ENCODE results near the gene FHIT.

Gene FHIT

GRCh38 chr3:59831394-59831793 lies 1419.9 kb downstream of the FHIT start:
- H3K4me1 ChIP-seq (ENCODE audit: low read length), result no peaks in the 10 kb centered on the region
- no peak overlapping the region for H3K9ac ChIP-seq (ENCODE audit: low read length)
- H3K79me2 ChIP-seq (ENCODE audit: low read length), result no peaks in the 10 kb centered on the region
- no peaks in the 10 kb centered on the region for H3K36me3 ChIP-seq (replicated peaks; ENCODE audit: low read depth, low read length)
- no peak overlapping the region for H3K4me3 ChIP-seq (ENCODE audit: low read length)
- H3K27me3 ChIP-seq (ENCODE audit: low read depth, low read length), result peaks cover 37% of the 10 kb centered on the region
- H3K4me2 ChIP-seq (ENCODE audit: low read length), result no peak overlapping the region
- TF ChIP-seq, protein P1, sequence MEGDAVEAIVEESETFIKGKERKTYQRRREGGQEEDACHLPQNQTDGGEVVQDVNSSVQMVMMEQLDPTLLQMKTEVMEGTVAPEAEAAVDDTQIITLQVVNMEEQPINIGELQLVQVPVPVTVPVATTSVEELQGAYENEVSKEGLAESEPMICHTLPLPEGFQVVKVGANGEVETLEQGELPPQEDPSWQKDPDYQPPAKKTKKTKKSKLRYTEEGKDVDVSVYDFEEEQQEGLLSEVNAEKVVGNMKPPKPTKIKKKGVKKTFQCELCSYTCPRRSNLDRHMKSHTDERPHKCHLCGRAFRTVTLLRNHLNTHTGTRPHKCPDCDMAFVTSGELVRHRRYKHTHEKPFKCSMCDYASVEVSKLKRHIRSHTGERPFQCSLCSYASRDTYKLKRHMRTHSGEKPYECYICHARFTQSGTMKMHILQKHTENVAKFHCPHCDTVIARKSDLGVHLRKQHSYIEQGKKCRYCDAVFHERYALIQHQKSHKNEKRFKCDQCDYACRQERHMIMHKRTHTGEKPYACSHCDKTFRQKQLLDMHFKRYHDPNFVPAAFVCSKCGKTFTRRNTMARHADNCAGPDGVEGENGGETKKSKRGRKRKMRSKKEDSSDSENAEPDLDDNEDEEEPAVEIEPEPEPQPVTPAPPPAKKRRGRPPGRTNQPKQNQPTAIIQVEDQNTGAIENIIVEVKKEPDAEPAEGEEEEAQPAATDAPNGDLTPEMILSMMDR (IDR thresholded peaks at IDR 0.05; ENCODE audit: low read depth, low read length), result no peak
- TF ChIP-seq EZH2phosphoT487 (IDR thresholded peaks at IDR 0.05; ENCODE audit: low read depth), result no peak
- H3K27ac ChIP-seq (ENCODE audit: low read length), result no peak overlapping the region
- no peaks in the 10 kb centered on the region for H4K20me1 ChIP-seq (ENCODE audit: insufficient read depth, low read length)
- H3K9me3 ChIP-seq (ENCODE audit: insufficient read depth, low read length), result no peaks in the 10 kb centered on the region
- H2AFZ ChIP-seq (ENCODE audit: low read depth, low read length), result no peak overlapping the region

GRCh38 chr3:59829527-59829926 lies 1421.7 kb downstream of the FHIT start:
- no peaks in the 10 kb centered on the region for H4K20me1 ChIP-seq (ENCODE audit: insufficient read depth, low read length)
- H3K27me3 ChIP-seq (ENCODE audit: low read depth, low read length), result peaks cover 23% of the 10 kb centered on the region
- no peaks in the 10 kb centered on the region for H3K79me2 ChIP-seq (ENCODE audit: low read length)
- H3K9ac ChIP-seq (ENCODE audit: low read length), result no peak overlapping the region
- H3K4me3 ChIP-seq (ENCODE audit: low read length), result no peak overlapping the region
- TF ChIP-seq, protein P1 (IDR thresholded peaks at IDR 0.05; ENCODE audit: low read depth, low read length), result no peak
- no peak for TF ChIP-seq EZH2phosphoT487 (IDR thresholded peaks at IDR 0.05; ENCODE audit: low read depth)
- H3K27ac ChIP-seq (ENCODE audit: low read length), result no peak overlapping the region
- no peaks in the 10 kb centered on the region for H3K9me3 ChIP-seq (ENCODE audit: insufficient read depth, low read length)
- H3K36me3 ChIP-seq (replicated peaks; ENCODE audit: low read depth, low read length), result no peaks in the 10 kb centered on the region
- no peaks in the 10 kb centered on the region for H3K4me1 ChIP-seq (ENCODE audit: low read length)
- no peak overlapping the region for H3K4me2 ChIP-seq (ENCODE audit: low read length)
- H2AFZ ChIP-seq (ENCODE audit: low read depth, low read length), result no peak overlapping the region

DNA sequence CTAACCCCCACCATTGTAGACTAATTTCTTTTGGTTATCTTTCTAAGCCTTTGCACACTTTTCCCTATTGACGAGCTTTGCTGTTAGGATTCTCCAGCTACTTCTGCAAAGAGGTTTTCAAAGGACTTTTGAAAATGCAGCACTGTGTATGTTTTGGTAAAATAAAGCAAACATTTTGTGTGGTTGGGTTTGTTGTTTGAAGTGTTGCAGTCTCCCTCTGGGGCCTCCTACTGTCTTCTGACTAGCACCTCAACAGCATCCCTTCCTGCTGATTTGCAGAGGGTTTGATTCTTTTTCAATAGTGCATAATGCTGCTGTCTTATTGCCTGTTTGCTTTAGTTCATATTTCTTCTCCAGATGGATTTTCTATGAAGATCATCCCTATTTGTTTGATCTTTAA lies 1426.4 kb downstream of the FHIT start:
- Histone ChIP-seq H3K4me2 (ENCODE audit: low read length) (no peak overlapping the region), H3K27ac (ENCODE audit: low read length) (no peak overlapping the region), H3K4me1 (ENCODE audit: low read length) (no peaks in the 10 kb centered on the region), H3K79me2 (ENCODE audit: low read length) (no peaks in the 10 kb centered on the region), H2AFZ (ENCODE audit: low read depth, low read length) (no peak overlapping the region), H3K9me3 (ENCODE audit: insufficient read depth, low read length) (no peaks in the 10 kb centered on the region), H3K36me3 (replicated peaks; ENCODE audit: low read depth, low read length) (no peaks in the 10 kb centered on the region), H3K4me3 (ENCODE audit: low read length) (no peak overlapping the region), H4K20me1 (ENCODE audit: insufficient read depth, low read length) (no peaks in the 10 kb centered on the region), H3K9ac (ENCODE audit: low read length) (no peak overlapping the region), H3K27me3 (ENCODE audit: low read depth, low read length) (no peaks in the 10 kb centered on the region)
- TF ChIP-seq, protein P1 (IDR thresholded peaks at IDR 0.05; ENCODE audit: low read depth, low read length), result no peak
- no peak for TF ChIP-seq EZH2phosphoT487 (IDR thresholded peaks at IDR 0.05; ENCODE audit: low read depth)

- Histone ChIP-seq H3K27me3 (ENCODE audit: low read depth, low read length) (no peaks in the 10 kb centered on the region), H3K36me3 (replicated peaks; ENCODE audit: low read depth, low read length) (no peaks in the 10 kb centered on the region), H2AFZ (ENCODE audit: low read depth, low read length) (no peak overlapping the region), H3K9me3 (ENCODE audit: insufficient read depth, low read length) (no peaks in the 10 kb centered on the region), H3K4me3 (ENCODE audit: low read length) (no peak overlapping the region), H4K20me1 (ENCODE audit: insufficient read depth, low read length) (no peaks in the 10 kb centered on the region), H3K4me1 (ENCODE audit: low read length) (no peaks in the 10 kb centered on the region), H3K27ac (ENCODE audit: low read length) (no peak overlapping the region), H3K79me2 (ENCODE audit: low read length) (no peaks in the 10 kb centered on the region), H3K4me2 (ENCODE audit: low read length) (no peak overlapping the region), H3K9ac (ENCODE audit: low read length) (no peak overlapping the region)
- no peak for TF ChIP-seq EZH2phosphoT487 (IDR thresholded peaks at IDR 0.05; ENCODE audit: low read depth)
- TF ChIP-seq, protein P1 (IDR thresholded peaks at IDR 0.05; ENCODE audit: low read depth, low read length), result no peak
Measured at GRCh38 chr3:59821274-59821673, 1430.0 kb downstream of the FHIT start.
